ENCODE measurements around the gene HSPG2.

HSPG2 gene

GRCh38 chr1:21838359-21839157 is 98.6 kb downstream of the HSPG2 start:
- TF ChIP-seq TEAD4 (IDR thresholded peaks at IDR 0.05) (no peak), RAD21 (IDR thresholded peaks at IDR 0.05; ENCODE audit: low read depth) (no peak), CEBPB (IDR thresholded peaks at IDR 0.05) (no peak), MAX (IDR thresholded peaks at IDR 0.05) (no peak), CREB1 (IDR thresholded peaks at IDR 0.05; ENCODE audit: low read depth) (no peak), REST (IDR thresholded peaks at IDR 0.05; ENCODE audit: low read depth) (no peak), TAF1 (IDR thresholded peaks at IDR 0.05; ENCODE audit: low read depth) (no peak), FOXM1 (IDR thresholded peaks at IDR 0.05; ENCODE audit: borderline replicate concordance, low read depth) (no peak), EGR1 (IDR thresholded peaks at IDR 0.05) (no peak), TCF12 (IDR thresholded peaks at IDR 0.05; ENCODE audit: low read depth) (no peak), NFIC (IDR thresholded peaks at IDR 0.05) (no peak), EP300 (IDR thresholded peaks at IDR 0.05; ENCODE audit: borderline replicate concordance) (no peak), YY1 (IDR thresholded peaks at IDR 0.05; ENCODE audit: low read depth) (no peak), ZBTB7A (IDR thresholded peaks at IDR 0.05; ENCODE audit: low read depth) (no peak)

- TF ChIP-seq EP300 (IDR thresholded peaks at IDR 0.05; ENCODE audit: borderline replicate concordance) (no peak), RAD21 (IDR thresholded peaks at IDR 0.05; ENCODE audit: low read depth) (no peak), REST (IDR thresholded peaks at IDR 0.05; ENCODE audit: low read depth) (no peak), TCF12 (IDR thresholded peaks at IDR 0.05; ENCODE audit: low read depth) (no peak), MAX (IDR thresholded peaks at IDR 0.05) (no peak), TAF1 (IDR thresholded peaks at IDR 0.05; ENCODE audit: low read depth) (no peak), USF1 (IDR thresholded peaks at IDR 0.05) (no peak), ZBTB7A (IDR thresholded peaks at IDR 0.05; ENCODE audit: low read depth) (no peak), FOXM1 (IDR thresholded peaks at IDR 0.05; ENCODE audit: borderline replicate concordance, low read depth) (no peak), CEBPB (IDR thresholded peaks at IDR 0.05) (no peak), CREB1 (IDR thresholded peaks at IDR 0.05; ENCODE audit: low read depth) (no peak), TEAD4 (IDR thresholded peaks at IDR 0.05) (no peak), EGR1 (IDR thresholded peaks at IDR 0.05) (no peak), YY1 (IDR thresholded peaks at IDR 0.05; ENCODE audit: low read depth) (no peak), NFIC (IDR thresholded peaks at IDR 0.05) (no peak)
Observed at GRCh38 chr1:21837476-21837875, 99.6 kb downstream of the HSPG2 start.

GRCh38 chr1:21836729-21837128 is 100.4 kb downstream of the HSPG2 start:
- TF ChIP-seq NFIC (IDR thresholded peaks at IDR 0.05) (no peak), CEBPB (IDR thresholded peaks at IDR 0.05) (no peak), FOXM1 (IDR thresholded peaks at IDR 0.05; ENCODE audit: borderline replicate concordance, low read depth) (no peak), YY1 (IDR thresholded peaks at IDR 0.05; ENCODE audit: low read depth) (no peak), MAX (IDR thresholded peaks at IDR 0.05) (no peak), ZBTB7A (IDR thresholded peaks at IDR 0.05; ENCODE audit: low read depth) (no peak), TEAD4 (IDR thresholded peaks at IDR 0.05) (no peak), USF1 (IDR thresholded peaks at IDR 0.05) (no peak), TAF1 (IDR thresholded peaks at IDR 0.05; ENCODE audit: low read depth) (no peak), TCF12 (IDR thresholded peaks at IDR 0.05; ENCODE audit: low read depth) (no peak), EP300 (IDR thresholded peaks at IDR 0.05; ENCODE audit: borderline replicate concordance) (no peak)

- TF ChIP-seq USF1 (IDR thresholded peaks at IDR 0.05): no peak
- TF ChIP-seq EGR1 (IDR thresholded peaks at IDR 0.05): no peak
- TF ChIP-seq TAF1 (IDR thresholded peaks at IDR 0.05; ENCODE audit: low read depth): no peak
- no peak for TF ChIP-seq EP300 (IDR thresholded peaks at IDR 0.05; ENCODE audit: borderline replicate concordance)
- TF ChIP-seq ZBTB7A (IDR thresholded peaks at IDR 0.05; ENCODE audit: low read depth): no peak
- no peak for TF ChIP-seq CEBPB (IDR thresholded peaks at IDR 0.05)
- no peak for TF ChIP-seq TEAD4 (IDR thresholded peaks at IDR 0.05)
- no peak for TF ChIP-seq TCF12 (IDR thresholded peaks at IDR 0.05; ENCODE audit: low read depth)
- TF ChIP-seq REST (IDR thresholded peaks at IDR 0.05; ENCODE audit: low read depth): no peak
- no peak for TF ChIP-seq CREB1 (IDR thresholded peaks at IDR 0.05; ENCODE audit: low read depth)
- no peak for TF ChIP-seq YY1 (IDR thresholded peaks at IDR 0.05; ENCODE audit: low read depth)
- no peak for TF ChIP-seq MAX (IDR thresholded peaks at IDR 0.05)
Observed at GRCh38 chr1:21836010-21836409, 101.1 kb downstream of the HSPG2 start.
